H9 (cell line): ENCODE data around the gene PRICKLE1. TPM values are rescaled to one million over a fixed set of nuclear protein-coding genes. Genes with fewer than 3 reads are reported as not detected.
A peak's percentile ranks its signal among the peaks of the same experiment; 100 is the strongest.

Experiments used
- DNase-seq: peaks from one replicate; pipeline ENCODE4 v3.0.0-alpha.2; 2017
- H2AFZ ChIP-seq: one replicate; pipeline ENCODE4 v1.6.1; 2013; ENCODE audit warnings: mild to moderate bottlenecking, low read length, control low read depth, moderate library complexity
- H2AK5ac ChIP-seq: 2 replicates; pipeline ENCODE4 v1.6.1; 2013; ENCODE audit warnings: low read length, control low read depth, mixed read lengths; ENCODE audit not compliant: insufficient read length
- H2BK120ac ChIP-seq: one replicate; pipeline ENCODE4 v1.6.1; 2013; ENCODE audit warnings: low read depth, mild to moderate bottlenecking, low read length, control low read depth, inconsistent platforms; ENCODE audit not compliant: poor library complexity, severe bottlenecking
- H2BK12ac ChIP-seq: 2 replicates; pipeline ENCODE4 v1.6.1; 2013; ENCODE audit warnings: low read length, control low read depth, mixed read lengths, low read depth; ENCODE audit not compliant: insufficient read length
- H2BK15ac ChIP-seq: 2 replicates; pipeline ENCODE4 v1.6.1; 2013; ENCODE audit warnings: low read depth, low read length, control low read depth
- H2BK20ac ChIP-seq: one replicate; pipeline ENCODE4 v1.6.1; 2013; ENCODE audit warnings: low read depth, mild to moderate bottlenecking, low read length, control low read depth, inconsistent platforms; ENCODE audit not compliant: poor library complexity, severe bottlenecking
- H2BK5ac ChIP-seq: 2 replicates; pipeline ENCODE4 v1.6.1; 2013; ENCODE audit warnings: low read length, control low read depth, mixed read lengths; ENCODE audit not compliant: insufficient read length
- H3K14ac ChIP-seq: 2 replicates; pipeline ENCODE4 v1.6.1; 2013; ENCODE audit warnings: low read length, control low read depth; ENCODE audit not compliant: insufficient read depth
- H3K18ac ChIP-seq: 2 replicates; pipeline ENCODE4 v1.6.1; 2013; ENCODE audit warnings: low read depth, mild to moderate bottlenecking, mixed read lengths, low read length, control low read depth; ENCODE audit not compliant: insufficient read length
- H3K23ac ChIP-seq: 2 replicates; pipeline ENCODE4 v1.6.1; 2013; ENCODE audit warnings: low read length, control low read depth, mixed read lengths, low read depth; ENCODE audit not compliant: insufficient read length
- H3K23me2 ChIP-seq: 2 replicates; pipeline ENCODE4 v1.6.1; 2013; ENCODE audit warnings: low read depth, mild to moderate bottlenecking, mixed read lengths, low read length, control low read depth; ENCODE audit not compliant: insufficient read length, poor library complexity, severe bottlenecking
- H3K27ac ChIP-seq: 2 replicates; pipeline ENCODE4 v1.5.1; 2013; ENCODE audit warnings: low read length, control low read depth, mixed read lengths, low read depth; ENCODE audit not compliant: insufficient read length
- H3K27me3 ChIP-seq: 2 replicates; pipeline ENCODE4 v1.6.1; 2013; ENCODE audit warnings: low read length, control low read depth, inconsistent platforms; ENCODE audit not compliant: insufficient read depth
- H3K4ac ChIP-seq: 2 replicates; pipeline ENCODE4 v1.6.1; 2013; ENCODE audit warnings: low read depth, mild to moderate bottlenecking, control low read depth, inconsistent platforms, low read length, moderate library complexity
- H3K4me1 ChIP-seq: 2 replicates; pipeline ENCODE4 v1.6.1; 2013; ENCODE audit warnings: low read length, control low read depth, inconsistent platforms; ENCODE audit not compliant: insufficient read depth
- H3K4me2 ChIP-seq: 2 replicates; pipeline ENCODE4 v1.6.1; 2013; ENCODE audit warnings: low read length, control low read depth, mixed read lengths; ENCODE audit not compliant: insufficient read length, insufficient read depth
- H3K56ac ChIP-seq: 2 replicates; pipeline ENCODE4 v1.6.1; 2013; ENCODE audit warnings: low read depth, mild to moderate bottlenecking, mixed read lengths, low read length, control low read depth; ENCODE audit not compliant: insufficient read length
- H3K79me1 ChIP-seq: 2 replicates; pipeline ENCODE4 v1.6.1; 2013; ENCODE audit warnings: low read depth, mild to moderate bottlenecking, moderate library complexity, low read length, control low read depth, inconsistent platforms; ENCODE audit not compliant: insufficient read depth, poor library complexity, severe bottlenecking
- H3K79me2 ChIP-seq: 2 replicates; pipeline ENCODE4 v1.6.1; 2013; ENCODE audit warnings: low read length, control low read depth, inconsistent platforms; ENCODE audit not compliant: insufficient read depth
- H3K9ac ChIP-seq: 2 replicates; pipeline ENCODE4 v1.6.1; 2013; ENCODE audit warnings: low read length, control low read depth, mixed read lengths; ENCODE audit not compliant: insufficient read length; ENCODE audit errors: extremely low read depth
- H3K9me3 ChIP-seq: one replicate; pipeline ENCODE4 v1.6.1; 2013; ENCODE audit warnings: low read depth, low read length, inconsistent platforms; ENCODE audit not compliant: control insufficient read depth
- H3T11ph ChIP-seq: one replicate; pipeline ENCODE4 v1.6.1; 2013; ENCODE audit warnings: mild to moderate bottlenecking, low read length, control low read depth, inconsistent platforms
- H4K20me1 ChIP-seq: one replicate; pipeline ENCODE4 v1.6.1; 2013; ENCODE audit not compliant: control insufficient read depth, insufficient read length, insufficient read depth
- H4K5ac ChIP-seq: 2 replicates; pipeline ENCODE4 v1.6.1; 2013; ENCODE audit warnings: low read depth, mild to moderate bottlenecking, mixed read lengths, low read length, control low read depth; ENCODE audit not compliant: insufficient read length
- H4K8ac ChIP-seq: replicated peaks from 2 replicates; pipeline ENCODE4 v1.6.1; 2013; ENCODE audit warnings: low read length, control low read depth, mixed read lengths, low read depth; ENCODE audit not compliant: insufficient read length
- H4K91ac ChIP-seq: 2 replicates; pipeline ENCODE4 v1.6.1; 2013; ENCODE audit warnings: low read depth, mild to moderate bottlenecking, moderate library complexity, mixed read lengths, low read length, control low read depth; ENCODE audit not compliant: insufficient read length
- H3K27ac Mint-ChIP-seq, 3 experiments: 2 replicates in 2 of 3; 3 replicates in 1 of 3; pipeline ENCODE4 v1.8.0; 2020 to 2021; ENCODE audit warnings: mixed read lengths in 3 of 3, mild to moderate bottlenecking in 1 of 3, moderate library complexity in 1 of 3
- H3K27me3 Mint-ChIP-seq: 2 replicates; pipeline ENCODE4 v1.8.0; 2021; ENCODE audit warnings: low read depth, mild to moderate bottlenecking, moderate library complexity, mixed read lengths
- H3K36me3 Mint-ChIP-seq, 3 experiments: 2 replicates in 2 of 3; 3 replicates in 1 of 3; pipeline ENCODE4 v1.8.0; 2020 to 2021; ENCODE audit warnings: low read depth in 3 of 3, mixed read lengths in 3 of 3; ENCODE audit not compliant: insufficient read depth in 1 of 3
- H3K4me1 Mint-ChIP-seq, 2 experiments: 2 replicates each; pipeline ENCODE4 v1.8.0; 2020; ENCODE audit warnings: mixed read lengths in 2 of 2
- H3K4me3 Mint-ChIP-seq, 2 experiments: 2 replicates in 1 of 2; 3 replicates in 1 of 2; pipeline ENCODE4 v1.8.0; 2020 to 2021; ENCODE audit warnings: mild to moderate bottlenecking in 2 of 2, mixed read lengths in 2 of 2, moderate library complexity in 1 of 2
- H3K9me3 Mint-ChIP-seq, 2 experiments: 2 replicates in 1 of 2; 3 replicates in 1 of 2; pipeline ENCODE4 v1.8.0; 2020; ENCODE audit warnings: mild to moderate bottlenecking in 2 of 2, mixed read lengths in 2 of 2, moderate library complexity in 1 of 2
- WGBS: extraction: QIAGEN DNeasy Blood & Tissue Kit; methylation state at CpG from one replicate; pipeline ENCODE4 v1.1.7; 2013; ENCODE audit warnings: missing lambda C conversion rate, low lambda C conversion rate, mixed read lengths; ENCODE audit not compliant: insufficient read length; ENCODE audit errors: extremely low coverage; 5-methylcytosine and 5-hydroxymethylcytosine counted together
- total RNA-seq: library from RNA; stranded (reverse); gene quantifications from 2 replicates; pipeline ENCODE4 v1.2.1, GENCODE V29; 2021
- TF ChIP-seq, protein P1 (sequence below): fragments of 200-600 bp; sonication (generic); conservative IDR thresholded peaks from 3 replicates; pipeline ENCODE4 v1.8.0; 2021; ENCODE audit warnings: antibody characterized with exemption, mild to moderate bottlenecking

Gene PRICKLE1
- total RNA-seq, 1 experiment from 2014 or later: 20.5 TPM

DNA sequence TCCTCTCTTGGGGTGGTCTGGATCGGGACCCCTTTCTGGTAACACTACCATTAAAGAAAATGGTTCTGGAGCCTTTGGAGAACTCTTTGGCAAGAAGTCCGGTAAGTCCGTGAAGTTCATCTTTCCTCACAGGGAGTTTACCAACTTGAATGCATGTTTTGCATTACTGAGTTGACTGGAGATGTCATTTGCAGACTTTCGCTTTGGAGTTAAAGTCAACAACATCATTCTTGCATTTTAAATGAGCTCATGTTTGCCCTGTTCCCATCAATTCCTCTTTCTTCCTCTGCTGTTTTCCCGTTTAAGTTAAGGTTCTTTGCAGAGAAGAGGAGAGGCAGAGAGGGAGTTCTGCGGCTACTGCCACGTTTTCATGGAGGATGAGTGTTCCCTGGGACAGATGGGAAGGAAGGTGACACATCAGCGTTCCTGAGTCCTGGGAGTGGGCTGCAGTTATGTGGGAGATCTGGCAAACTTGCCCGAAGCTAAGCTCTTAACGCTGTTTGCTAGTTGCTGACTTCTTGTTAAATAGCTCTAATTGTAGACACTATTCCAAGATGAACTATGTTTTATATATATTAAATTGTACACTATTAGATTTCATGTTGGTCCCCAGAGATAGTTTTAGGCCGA lies 18.8 kb upstream of the PRICKLE1 start:
- Histone ChIP-seq H2BK15ac (no peak overlapping the region), H3K27ac (no peak overlapping the region), H2AFZ (no peak overlapping the region), H4K91ac (no peak overlapping the region), H3K79me1 (no peaks in the 10 kb centered on the region), H3K79me2 (no peaks in the 10 kb centered on the region), H3K18ac (no peak overlapping the region), H3K14ac (no peak overlapping the region), H3K23ac (no peak overlapping the region), H4K5ac (no peak overlapping the region), H3K4me1 (no peaks in the 10 kb centered on the region; the same call in 1 of the 2 replicates), H2BK5ac (no peak overlapping the region), H3K9me3 (no peaks in the 10 kb centered on the region), H4K8ac (no peak overlapping the region), H3K27me3 (no peaks in the 10 kb centered on the region), H4K20me1 (no peaks in the 10 kb centered on the region), H3K9ac (no peak overlapping the region), H2BK20ac (no peak overlapping the region), H2AK5ac (no peak overlapping the region), H3K4me2 (no peak overlapping the region), H3K4ac (no peak overlapping the region), H3K56ac (no peak overlapping the region), H3K23me2 (no peaks in the 10 kb centered on the region), H2BK120ac (no peak overlapping the region), H3T11ph (no peak overlapping the region), H2BK12ac (no peak overlapping the region)
- peak overlapping the region in 1 of 3 experiments; percentile 9; a peak in 1 of 7 replicates for H3K27ac Mint-ChIP-seq
- no peak overlapping the region for H3K4me3 Mint-ChIP-seq
- peaks cover 14 to 17% of the 10 kb centered on the region in 2 experiments for H3K4me1 Mint-ChIP-seq
- no peaks in the 10 kb centered on the region for H3K9me3 Mint-ChIP-seq
- no peak for DNase-seq
- TF ChIP-seq, protein P1, sequence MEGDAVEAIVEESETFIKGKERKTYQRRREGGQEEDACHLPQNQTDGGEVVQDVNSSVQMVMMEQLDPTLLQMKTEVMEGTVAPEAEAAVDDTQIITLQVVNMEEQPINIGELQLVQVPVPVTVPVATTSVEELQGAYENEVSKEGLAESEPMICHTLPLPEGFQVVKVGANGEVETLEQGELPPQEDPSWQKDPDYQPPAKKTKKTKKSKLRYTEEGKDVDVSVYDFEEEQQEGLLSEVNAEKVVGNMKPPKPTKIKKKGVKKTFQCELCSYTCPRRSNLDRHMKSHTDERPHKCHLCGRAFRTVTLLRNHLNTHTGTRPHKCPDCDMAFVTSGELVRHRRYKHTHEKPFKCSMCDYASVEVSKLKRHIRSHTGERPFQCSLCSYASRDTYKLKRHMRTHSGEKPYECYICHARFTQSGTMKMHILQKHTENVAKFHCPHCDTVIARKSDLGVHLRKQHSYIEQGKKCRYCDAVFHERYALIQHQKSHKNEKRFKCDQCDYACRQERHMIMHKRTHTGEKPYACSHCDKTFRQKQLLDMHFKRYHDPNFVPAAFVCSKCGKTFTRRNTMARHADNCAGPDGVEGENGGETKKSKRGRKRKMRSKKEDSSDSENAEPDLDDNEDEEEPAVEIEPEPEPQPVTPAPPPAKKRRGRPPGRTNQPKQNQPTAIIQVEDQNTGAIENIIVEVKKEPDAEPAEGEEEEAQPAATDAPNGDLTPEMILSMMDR: no peak
- peaks cover 4% of the 10 kb centered on the region for H3K27me3 Mint-ChIP-seq
- no peaks in the 10 kb centered on the region for H3K36me3 Mint-ChIP-seq
- WGBS: no CpG with 5 or more reads among the region's 11 CpGs
